IPS-NIHi11 (cell line): Measurements from ENCODE around the gene UQCRFS1.
"Not testable (repeated sequence)": the region's sequence is repeated elsewhere in the genome, so short reads cannot be mapped to it uniquely, and the experiment has no call there.

ENCODE experiments used
- DNase-seq: peaks from one replicate; pipeline ENCODE4 v3.0.0; 2012; ENCODE audit warnings: mixed read lengths, low spot score

UQCRFS1 gene

GRCh38 chr19:29214411-29214810, 1.5 kb upstream of the UQCRFS1 start:
- DNase-seq = no peak

DNA sequence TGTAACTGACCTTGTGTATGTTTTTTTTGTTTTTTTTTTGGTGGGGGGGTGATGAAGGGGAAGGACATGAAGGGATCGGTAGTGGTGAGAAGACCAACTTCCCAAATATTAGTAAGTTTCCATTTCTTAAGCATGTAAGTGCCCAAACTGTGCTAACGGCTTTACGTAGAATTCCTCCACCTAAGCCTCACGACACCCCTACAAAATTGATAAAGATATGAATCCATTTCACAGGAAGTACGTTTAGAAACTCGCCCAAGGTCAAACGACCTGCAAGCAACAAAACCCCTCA, 649 bp downstream of the UQCRFS1 start:
- no peak for DNase-seq

- DNase-seq = no peak
These were observed 1.2 kb downstream of the UQCRFS1 start for GRCh38 chr19:29211562-29212355.

DNA sequence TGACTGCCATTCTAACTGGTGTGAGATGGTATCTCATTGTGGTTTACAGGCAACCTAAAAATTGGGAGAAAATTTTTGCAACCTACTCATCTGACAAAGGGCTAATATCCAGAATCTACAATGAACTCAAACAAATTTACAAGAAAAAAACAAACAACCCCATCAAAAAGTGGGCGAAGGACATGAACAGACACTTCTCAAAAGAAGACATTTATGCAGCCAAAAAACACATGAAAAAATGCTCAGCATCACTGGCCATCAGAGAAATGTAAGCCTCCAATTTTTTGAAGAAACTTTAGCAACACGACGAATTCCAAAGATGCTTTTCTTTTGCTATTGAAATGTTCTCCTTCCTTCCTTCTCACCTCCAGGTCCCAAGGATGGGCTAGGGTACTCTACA, 1.9 kb downstream of the UQCRFS1 start:
- not testable (repeated sequence) for DNase-seq

DNA sequence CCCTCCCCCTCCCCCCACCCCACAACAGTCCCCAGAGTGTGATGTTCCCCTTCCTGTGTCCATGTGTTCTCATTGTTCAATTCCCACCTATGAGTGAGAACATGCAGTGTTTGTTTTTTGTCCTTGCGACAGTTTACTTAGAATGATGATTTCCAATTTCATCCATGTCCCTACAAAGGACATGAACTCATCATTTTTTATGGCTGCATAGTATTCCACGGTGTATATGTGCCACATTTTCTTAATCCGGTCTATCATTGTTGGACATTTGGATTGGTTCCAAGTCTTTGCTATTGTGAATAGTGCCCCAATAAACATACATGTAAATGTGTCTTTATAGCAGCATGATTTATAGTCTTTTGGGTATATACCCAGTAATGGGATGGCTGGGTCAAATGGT, 2.4 kb downstream of the UQCRFS1 start:
- DNase-seq = not testable (repeated sequence)

GRCh38 chr19:29207403-29208187, 5.4 kb downstream of the UQCRFS1 start:
- DNase-seq = not testable (repeated sequence)

DNA sequence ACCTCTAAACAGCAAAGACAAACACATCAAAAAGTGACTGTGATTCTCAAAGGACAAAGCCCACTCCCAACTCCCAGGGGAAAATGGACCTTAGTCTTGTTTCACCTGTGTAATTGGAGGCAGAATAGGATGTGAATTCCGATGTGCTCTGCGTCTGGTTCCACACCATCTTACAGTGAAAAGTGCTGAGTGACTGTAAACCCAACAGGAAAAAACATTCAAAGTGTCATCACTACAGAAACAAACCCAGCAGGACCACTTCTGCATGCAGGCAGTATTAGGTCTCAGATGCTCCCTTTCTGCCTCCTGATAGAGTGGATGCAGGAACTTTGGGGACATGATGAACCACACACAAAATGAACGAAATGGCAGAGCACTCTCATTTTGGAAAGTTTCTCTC, 6.5 kb downstream of the UQCRFS1 start:
- DNase-seq = no peak

DNA sequence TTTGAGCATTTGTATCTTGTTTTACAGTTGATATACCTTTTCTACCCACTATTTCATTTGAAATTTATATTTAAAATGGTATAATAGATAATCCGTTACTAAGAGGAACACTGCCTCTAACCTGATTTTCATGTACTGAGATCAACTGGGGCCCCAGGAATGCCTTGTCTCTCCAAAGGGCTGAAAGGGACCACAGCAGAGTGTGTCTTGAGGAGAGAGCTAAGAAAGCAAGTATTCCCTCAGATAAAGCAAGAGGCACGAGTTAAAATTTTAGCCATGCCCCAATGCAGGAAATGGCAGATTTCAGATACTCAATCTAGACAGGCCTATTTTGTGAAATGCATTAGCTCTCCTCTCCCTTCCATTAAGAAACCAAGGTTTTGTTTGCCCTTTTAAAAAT, 10.7 kb downstream of the UQCRFS1 start:
- no peak for DNase-seq

DNA sequence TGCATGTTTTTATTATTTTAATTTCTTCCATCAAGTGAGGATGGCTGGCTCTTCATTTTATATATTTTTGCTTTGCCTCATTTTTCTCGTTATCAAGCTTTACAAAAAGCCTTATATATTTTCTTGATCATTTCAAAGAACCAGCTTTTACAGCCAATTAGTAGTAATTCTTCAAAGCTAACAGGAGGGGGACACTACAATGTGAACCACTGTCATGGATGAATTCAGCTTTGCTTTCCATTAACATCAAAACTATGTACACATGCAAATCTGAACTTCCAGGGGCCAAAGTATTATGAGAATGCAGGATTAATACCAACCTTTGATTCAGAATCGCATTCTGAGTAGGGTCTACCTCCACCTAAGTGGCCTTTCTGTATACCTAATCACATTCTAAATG, 11.1 kb downstream of the UQCRFS1 start:
- no peak for DNase-seq

DNA sequence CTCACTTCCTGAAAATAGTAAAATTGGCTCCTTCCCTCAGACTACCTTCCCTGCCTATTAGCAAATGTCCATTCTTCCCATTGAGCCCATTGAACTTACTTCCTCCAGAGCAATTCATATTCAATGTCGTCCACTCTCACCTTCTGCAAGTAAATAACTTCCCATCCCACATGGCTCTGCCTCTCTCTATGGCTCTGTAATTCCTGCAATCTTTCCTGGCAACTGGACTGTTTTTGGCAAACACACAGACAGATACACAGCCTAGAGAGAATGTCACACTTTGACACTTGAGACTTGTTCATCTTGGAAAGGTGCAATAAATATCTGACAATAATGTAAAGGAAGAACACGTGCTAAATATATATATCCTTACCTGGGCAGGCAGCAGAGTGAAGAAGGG, 18.3 kb downstream of the UQCRFS1 start:
- DNase-seq = no peak

GRCh38 chr19:29193155-29193554, 19.8 kb downstream of the UQCRFS1 start:
- no peak for DNase-seq

GRCh38 chr19:29191005-29191404, 21.9 kb downstream of the UQCRFS1 start:
- no peak for DNase-seq

- DNase-seq = no peak
These were observed 24.0 kb downstream of the UQCRFS1 start for GRCh38 chr19:29189033-29189360.

GRCh38 chr19:29188289-29189032, 24.5 kb downstream of the UQCRFS1 start:
- no peak for DNase-seq

GRCh38 chr19:29187676-29188075, 25.3 kb downstream of the UQCRFS1 start:
- DNase-seq = no peak

DNA sequence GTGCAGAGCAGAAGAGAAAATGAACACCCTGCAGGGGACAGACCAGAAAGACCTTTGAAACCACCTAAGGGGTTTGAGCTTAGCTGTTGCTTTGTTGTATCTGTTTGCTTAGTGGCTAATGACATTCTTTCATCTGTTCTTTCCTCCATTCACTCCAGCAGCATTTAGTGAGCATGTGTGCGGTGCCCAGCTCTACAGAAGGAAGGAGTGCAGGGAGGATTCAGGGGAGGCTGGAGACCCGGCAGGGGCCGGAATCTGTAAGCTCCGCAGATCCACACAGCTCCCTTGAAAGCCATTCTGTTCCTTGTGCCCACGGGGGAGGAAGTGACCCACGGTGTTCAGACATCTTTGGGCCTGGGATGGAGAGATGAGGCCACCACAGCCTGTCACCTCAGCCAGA, 27.5 kb downstream of the UQCRFS1 start:
- DNase-seq = no peak

GRCh38 chr19:29176981-29177754, 35.8 kb downstream of the UQCRFS1 start:
- no peak for DNase-seq

- DNase-seq = no peak
These were observed 39.1 kb downstream of the UQCRFS1 start for GRCh38 chr19:29173896-29174295.

- no peak for DNase-seq
These were observed 40.6 kb downstream of the UQCRFS1 start for GRCh38 chr19:29172302-29172701.

GRCh38 chr19:29171525-29171924, 41.4 kb downstream of the UQCRFS1 start:
- DNase-seq = no peak

- DNase-seq = no peak
These were observed 42.4 kb downstream of the UQCRFS1 start for GRCh38 chr19:29170554-29170953.

DNA sequence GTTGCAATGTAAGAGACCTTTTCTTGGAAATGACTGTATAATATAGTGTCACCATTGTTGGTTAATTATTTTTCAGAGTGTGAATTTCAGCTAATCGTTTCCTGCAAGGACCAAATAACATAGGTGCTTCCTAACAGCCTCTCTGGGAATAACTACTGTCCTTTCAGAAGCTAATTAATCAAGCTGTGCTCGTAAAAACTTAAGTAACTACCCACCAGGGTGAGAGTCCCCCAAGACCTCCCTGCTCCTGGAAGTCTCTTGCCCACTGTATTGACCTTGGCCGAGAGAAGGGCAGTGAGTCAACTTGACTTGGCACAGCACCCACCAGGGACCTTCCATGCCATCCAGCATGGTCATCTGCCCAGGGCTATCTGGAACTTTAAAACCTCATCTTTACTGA, 50.3 kb downstream of the UQCRFS1 start:
- no peak for DNase-seq
